HG03521 (cell line): Measurements from ENCODE around the gene TMEM87B.

Experiments
- ATAC-seq: cut with Tn5 transposase; IDR thresholded peaks from one replicate; pipeline ENCODE4 v1.9.1; 2021; ENCODE audit warnings: mild to moderate bottlenecking, moderate library complexity; ENCODE audit not compliant: unreplicated experiment

Gene TMEM87B

GRCh38 chr2:112054847-112055729 is at the start of gene TMEM87B:
Gene TMEM87B, plus strand, starts transcription at chr2:112055269. Its CDS starts 323 bp downstream, at chr2:112055592.
- peak; percentile 56 for ATAC-seq

GRCh38 chr2:112005406-112006075 is 49.5 kb upstream of the TMEM87B start:
- ATAC-seq = no peak

- no peak for ATAC-seq
These were observed 49.0 kb upstream of the TMEM87B start for GRCh38 chr2:112006076-112006410.

- ATAC-seq = no peak
These were observed 47.6 kb upstream of the TMEM87B start for GRCh38 chr2:112007493-112007892.

GRCh38 chr2:112008910-112009485 is 46.1 kb upstream of the TMEM87B start:
- no peak for ATAC-seq

- no peak for ATAC-seq
These were observed 44.3 kb upstream of the TMEM87B start for GRCh38 chr2:112010751-112011150.

GRCh38 chr2:112012556-112012955 is 42.5 kb upstream of the TMEM87B start:
- no peak for ATAC-seq

- ATAC-seq = no peak
These were observed 36.2 kb upstream of the TMEM87B start for GRCh38 chr2:112018846-112019245.

GRCh38 chr2:112019569-112019982 is 35.5 kb upstream of the TMEM87B start:
- ATAC-seq = no peak

GRCh38 chr2:112020561-112020960 is 34.5 kb upstream of the TMEM87B start:
- no peak for ATAC-seq

GRCh38 chr2:112021290-112021689 is 33.8 kb upstream of the TMEM87B start:
- ATAC-seq = no peak

GRCh38 chr2:112021781-112022231 is 33.3 kb upstream of the TMEM87B start:
- no peak for ATAC-seq

- ATAC-seq = no peak
These were observed 31.4 kb upstream of the TMEM87B start for GRCh38 chr2:112023707-112024106.

- no peak for ATAC-seq
These were observed 30.8 kb upstream of the TMEM87B start for GRCh38 chr2:112024231-112024630.

GRCh38 chr2:112024896-112025491 is 30.1 kb upstream of the TMEM87B start:
- ATAC-seq = no peak

- no peak for ATAC-seq
These were observed 28.6 kb upstream of the TMEM87B start for GRCh38 chr2:112026509-112026908.

GRCh38 chr2:112027767-112028166 is 27.3 kb upstream of the TMEM87B start:
- ATAC-seq = no peak

- ATAC-seq = no peak
These were observed 25.9 kb upstream of the TMEM87B start for GRCh38 chr2:112029164-112029563.

GRCh38 chr2:112031473-112032223 is 23.4 kb upstream of the TMEM87B start:
- no peak for ATAC-seq

- no peak for ATAC-seq
These were observed 22.9 kb upstream of the TMEM87B start for GRCh38 chr2:112032224-112032586.
